A549 treated with Mapracorat at 1 μM for 4 hours (cell line): ENCODE data around the gene OAS3. TPM values are rescaled to one million over a fixed set of nuclear protein-coding genes. Genes with fewer than 3 reads are reported as not detected.

Source experiments
- total RNA-seq: library from RNA; stranded (reverse); fragments of 200-300 nt; extraction: Qiagen RNA extraction; gene quantifications from 5 replicates; pipeline ENCODE4 v1.2.3, GENCODE V29; 2022

The OAS3 gene
- 18.8 to 25.8 TPM (median 24.4 TPM) in 5 replicates for total RNA-seq

GRCh38 chr12:112937741-112938719 lies at the start of gene OAS3:
OAS3 (plus strand) TSS chr12:112938474; CDS start chr12:112938531, 57 bp downstream.

GRCh38 chr12:112906712-112907414 lies 31.4 kb upstream of the OAS3 start, which contains the start of gene OAS1:
OAS1 (plus strand) TSS chr12:112906962; CDS start chr12:112907040, 78 bp downstream.

GRCh38 chr12:112978163-112979040 lies 40.1 kb downstream of the OAS3 start, which contains the start of gene OAS2:
OAS2 (plus strand) TSS chr12:112978519; CDS start chr12:112978609, 90 bp downstream.

Other genes starting within 250 kb of the OAS3 start
- 0.17 to 0.48 TPM (median 0.26 TPM) in 5 replicates for gene RPH3A, start 146.7 kb upstream of the OAS3 start, total RNA-seq
- gene OAS1, start 31.5 kb upstream of the OAS3 start, total RNA-seq, result 29.0 to 44.5 TPM (median 40.3 TPM) in 5 replicates
- gene OAS2, start 40.0 kb downstream of the OAS3 start, total RNA-seq, result 0.12 to 0.41 TPM (median 0.13 TPM) in 5 replicates
- 0.29 to 0.55 TPM (median 0.42 TPM) in 5 replicates for gene DTX1, start 118.3 kb downstream of the OAS3 start, total RNA-seq
- 0.32 to 0.56 TPM (median 0.46 TPM) in 5 replicates for gene RASAL1, start 197.3 kb downstream of the OAS3 start, total RNA-seq
- not detected in 5 replicates for gene CFAP73, start 211.2 kb downstream of the OAS3 start, total RNA-seq
- gene DDX54, start 247.0 kb downstream of the OAS3 start, total RNA-seq, result 51.6 to 79.0 TPM (median 74.9 TPM) in 5 replicates
- gene RITA1, start 247.2 kb downstream of the OAS3 start, total RNA-seq, result 24.1 to 33.5 TPM (median 32.9 TPM) in 5 replicates